ENCODE data around the gene FBXO4. TPM values are rescaled to one million over a fixed set of nuclear protein-coding genes. Genes with fewer than 3 reads are reported as not detected.

FBXO4 gene
- total and polyA plus RNA-seq, 2 of the 8 experiments (the other 6 are each of a cell fraction or from before 2014, with no cell fraction given), result 0.60 to 0.88 TPM

DNA sequence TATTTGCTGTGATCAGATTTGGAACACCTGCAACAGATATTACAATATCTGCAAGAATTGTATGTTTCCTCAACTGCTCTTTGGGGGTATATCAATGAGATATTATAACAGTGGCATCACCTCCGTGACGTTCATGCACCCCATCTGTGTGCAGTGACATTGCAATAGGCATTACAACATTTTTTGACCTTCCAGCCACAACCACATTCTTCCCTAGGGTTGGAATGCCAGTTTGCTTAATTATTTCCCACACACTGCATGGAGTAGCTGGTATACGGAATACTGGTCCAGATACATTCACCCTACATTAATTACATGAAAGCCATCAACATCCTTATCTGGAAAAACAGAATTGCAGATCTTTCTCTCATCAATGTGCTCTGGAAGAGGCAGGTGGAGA, 42.3 kb downstream of the FBXO4 start (continued):
- TF ChIP-seq BCL11A (IDR thresholded peaks at IDR 0.05; ENCODE audit: low read depth in 2 of 2, low read length in 2 of 2), result no peak
- no peak for TF ChIP-seq SIRT6 (IDR thresholded peaks at IDR 0.05; ENCODE audit: low read length)
- TF ChIP-seq EGR1 (IDR thresholded peaks at IDR 0.05; ENCODE audit: borderline replicate concordance, low read depth, low read length), result no peak
- no peak for TF ChIP-seq NANOG (IDR thresholded peaks at IDR 0.05; ENCODE audit: insufficient read depth, low read depth, low read length, poor library complexity, severe bottlenecking)
- no peak for TF ChIP-seq KDM4A (IDR thresholded peaks at IDR 0.05; ENCODE audit: low read depth, low read length, severe bottlenecking)
- no peak for TF ChIP-seq TCF12 (IDR thresholded peaks at IDR 0.05; ENCODE audit: low read depth, low read length)
- no peak for TF ChIP-seq SP2 (IDR thresholded peaks at IDR 0.05; ENCODE audit: low read length)
- no peak for TF ChIP-seq TAF7 (optimal IDR thresholded peaks at IDR 0.05; ENCODE audit: borderline replicate concordance, low read depth, low read length)
- no peak for TF ChIP-seq SAP30 (IDR thresholded peaks at IDR 0.05; ENCODE audit: insufficient read depth, insufficient replicate concordance, low read length)
- no peak for TF ChIP-seq TBP (IDR thresholded peaks at IDR 0.05; ENCODE audit: low read depth, low read length)
- TF ChIP-seq BACH1 (IDR thresholded peaks at IDR 0.05; ENCODE audit: low read length), result no peak
- TF ChIP-seq CHD1 (IDR thresholded peaks at IDR 0.05; ENCODE audit: low read depth, low read length), result no peak
- no peak for TF ChIP-seq GTF2F1 (IDR thresholded peaks at IDR 0.05; ENCODE audit: borderline replicate concordance, low read depth, low read length)
- no peak for TF ChIP-seq RXRA (IDR thresholded peaks at IDR 0.05; ENCODE audit: insufficient read depth, low read depth, low read length)
- TF ChIP-seq ASH2L (IDR thresholded peaks at IDR 0.05; ENCODE audit: low read length), result no peak
- no peak for TF ChIP-seq EP300 (IDR thresholded peaks at IDR 0.05; ENCODE audit: borderline replicate concordance in 1 of 2, low read depth in 2 of 2, low read length in 2 of 2)
- TF ChIP-seq SP1 (IDR thresholded peaks at IDR 0.05; ENCODE audit: low read depth, low read length), result no peak
- TF ChIP-seq, protein P1, sequence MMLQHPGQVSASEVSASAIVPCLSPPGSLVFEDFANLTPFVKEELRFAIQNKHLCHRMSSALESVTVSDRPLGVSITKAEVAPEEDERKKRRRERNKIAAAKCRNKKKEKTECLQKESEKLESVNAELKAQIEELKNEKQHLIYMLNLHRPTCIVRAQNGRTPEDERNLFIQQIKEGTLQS (IDR thresholded peaks at IDR 0.05; ENCODE audit: insufficient read depth, low read depth, low read length), result no peak
- no peak for TF ChIP-seq MAFK (IDR thresholded peaks at IDR 0.05; ENCODE audit: low read depth, low read length)

Measured in H1 (cell line).